Cerebellar cortex (tissue), 1 donor: ENCODE measurements around the gene AFF3.
"Not testable (repeated sequence)": the region's sequence is repeated elsewhere in the genome, so short reads cannot be mapped to it uniquely, and the experiment has no call there.

Source experiments
- DNase-seq: peaks from one replicate; pipeline ENCODE4 v3.0.0-alpha.2; 2015; ENCODE audit warnings: low spot score

The AFF3 gene

GRCh38 chr2:100107906-100108647, 34.3 kb downstream of the AFF3 start:
- DNase-seq = peak; percentile 87

- no peak for DNase-seq
These were observed 35.0 kb downstream of the AFF3 start for GRCh38 chr2:100107440-100107839.

GRCh38 chr2:100106460-100106859, 35.9 kb downstream of the AFF3 start:
- no peak for DNase-seq

GRCh38 chr2:100105678-100106054, 36.7 kb downstream of the AFF3 start:
- peak; percentile 16 for DNase-seq

GRCh38 chr2:100104718-100105677, 37.4 kb downstream of the AFF3 start:
- DNase-seq = peak; percentile 19

- DNase-seq = not testable (repeated sequence)
These were observed 38.1 kb downstream of the AFF3 start for GRCh38 chr2:100104265-100104664.

GRCh38 chr2:100103527-100104252, 38.7 kb downstream of the AFF3 start:
- not testable (repeated sequence) for DNase-seq

GRCh38 chr2:100102466-100103180, 39.8 kb downstream of the AFF3 start:
- not testable (repeated sequence) for DNase-seq

- not testable (repeated sequence) for DNase-seq
These were observed 43.5 kb downstream of the AFF3 start for GRCh38 chr2:100098855-100099254.

GRCh38 chr2:100097611-100098294, 44.6 kb downstream of the AFF3 start:
- DNase-seq = not testable (repeated sequence)

GRCh38 chr2:100095845-100096244, 46.5 kb downstream of the AFF3 start:
- not testable (repeated sequence) for DNase-seq

- not testable (repeated sequence) for DNase-seq
These were observed 50.6 kb downstream of the AFF3 start for GRCh38 chr2:100091807-100092206.

- DNase-seq = not testable (repeated sequence)
These were observed 56.6 kb downstream of the AFF3 start for GRCh38 chr2:100085744-100086143.

- DNase-seq = not testable (repeated sequence)
These were observed 58.8 kb downstream of the AFF3 start for GRCh38 chr2:100083421-100084216.

GRCh38 chr2:100082302-100082978, 60.0 kb downstream of the AFF3 start:
- not testable (repeated sequence) for DNase-seq

- DNase-seq = no peak
These were observed 64.5 kb downstream of the AFF3 start for GRCh38 chr2:100077935-100078334.

- DNase-seq = no peak
These were observed 64.9 kb downstream of the AFF3 start for GRCh38 chr2:100077456-100077855.

- no peak for DNase-seq
These were observed 66.9 kb downstream of the AFF3 start for GRCh38 chr2:100075532-100075931.

- no peak for DNase-seq
These were observed 69.3 kb downstream of the AFF3 start for GRCh38 chr2:100073110-100073509.
